ENCODE measurements around the gene GSDME. TPM values are rescaled to one million over a fixed set of nuclear protein-coding genes. Genes with fewer than 3 reads are reported as not detected.

The GSDME gene
- total and polyA plus RNA-seq, 8 donors = 8.3 to 16.6 (median 12.4) TPM

- DNase-seq (peak in 1 of 4 donors; percentile 33), ATAC-seq (no peak)
- Histone ChIP-seq H3K27me3 (no peaks in the 10 kb centered on the region), H3K36me3 (no peaks in the 10 kb centered on the region), H3K9me3 (no peaks in the 10 kb centered on the region), H3K4me3 (no peak overlapping the region), H3K27ac (no peak overlapping the region), H3K4me1 (no peaks in the 10 kb centered on the region)
- intact Hi-C loops (cut with DNase I) = no loop called here
- no peak for TF ChIP-seq CTCF (IDR thresholded peaks at IDR 0.05)
Observed at GRCh38 chr7:24731313-24731712, 26.0 kb downstream of the GSDME start.

GRCh38 chr7:24730018-24730369 lies 27.3 kb downstream of the GSDME start:
- DNase-seq (no peak), ATAC-seq (no peak)
- Histone ChIP-seq H3K36me3 (no peaks in the 10 kb centered on the region), H3K9me3 (no peaks in the 10 kb centered on the region), H3K4me1 (no peaks in the 10 kb centered on the region), H3K27ac (no peak overlapping the region), H3K27me3 (no peaks in the 10 kb centered on the region), H3K4me3 (no peak overlapping the region)
- no peak for TF ChIP-seq CTCF (IDR thresholded peaks at IDR 0.05)
- intact Hi-C loops (cut with DNase I) = no loop called here

- no peak for ATAC-seq
Observed at GRCh38 chr7:24729365-24730017, 27.8 kb downstream of the GSDME start.

GRCh38 chr7:24728503-24729364 lies 28.5 kb downstream of the GSDME start:
- intact Hi-C loops (cut with DNase I) = no loop called here

More at GRCh38 chr7:24729365-24730017, 27.8 kb downstream of the GSDME start:
- Histone ChIP-seq H3K27ac (no peak overlapping the region), H3K36me3 (no peaks in the 10 kb centered on the region), H3K27me3 (no peaks in the 10 kb centered on the region), H3K4me3 (no peak overlapping the region), H3K9me3 (no peaks in the 10 kb centered on the region), H3K4me1 (no peaks in the 10 kb centered on the region)
- no peak for TF ChIP-seq CTCF (IDR thresholded peaks at IDR 0.05)
- intact Hi-C loops (cut with DNase I) = no loop called here
- peak in 2 of 4 donors; percentile 7 to 47 for DNase-seq

More at GRCh38 chr7:24728503-24729364, 28.5 kb downstream of the GSDME start:
- no peaks in the 10 kb centered on the region for H3K27me3 ChIP-seq
- no peaks in the 10 kb centered on the region for H3K9me3 ChIP-seq
- DNase-seq = peak in 1 of 4 donors; percentile 5
- no peak overlapping the region for H3K4me3 ChIP-seq
- no peak overlapping the region for H3K27ac ChIP-seq
- H3K4me1 ChIP-seq = no peaks in the 10 kb centered on the region
- TF ChIP-seq CTCF (IDR thresholded peaks at IDR 0.05) = no peak
- H3K36me3 ChIP-seq = no peaks in the 10 kb centered on the region
- ATAC-seq = no peak

Measured in left lung (tissue), 10 donors.